Stomach (tissue), 9 donors: ENCODE data around the gene CERK. TPM values are rescaled to one million over a fixed set of nuclear protein-coding genes. Genes with fewer than 3 reads are reported as not detected.
A peak's percentile ranks its signal among the peaks of the same experiment; 100 is the strongest.

ENCODE experiments used
- DNase-seq, 2 donors: peaks; one replicate each; pipeline versions ENCODE4 v3.0.0 to v3.0.0-alpha.2; 2013 to 2019
- H3K27ac ChIP-seq, 5 donors: fragments of 200-600 bp in 4 of 5; sonication (generic) in 4 of 5; one replicate each; pipeline ENCODE4 v1.5.1; 2013 to 2019; ENCODE audit warnings: mild to moderate bottlenecking in 1 of 5, moderate library complexity in 1 of 5
- H3K27me3 ChIP-seq, 3 donors: fragments of 200-600 bp; sonication (generic); one replicate each; pipeline ENCODE4 v1.5.1; 2017 to 2019; ENCODE audit warnings: mixed run types in 1 of 3
- H3K36me3 ChIP-seq, 4 donors: fragments of 200-600 bp; sonication (generic); 1 replicate in 3 of 4; 2 replicates in 1 of 4; pipeline ENCODE4 v1.5.1; 2016 to 2019
- H3K4me1 ChIP-seq, 4 donors: fragments of 200-600 bp; sonication (generic); one replicate each; pipeline ENCODE4 v1.5.1; 2016 to 2019
- H3K4me3 ChIP-seq, 4 donors: fragments of 200-600 bp; sonication (generic) in 3 of 4; one replicate each; pipeline ENCODE4 v1.5.1; 2016 to 2019; ENCODE audit warnings: mild to moderate bottlenecking in 1 of 4
- H3K9me3 ChIP-seq, 4 donors: fragments of 200-600 bp; sonication (generic); one replicate each; pipeline ENCODE4 v1.5.1; 2016 to 2019
- EP300 ChIP-seq: sonication (generic); formaldehyde crosslinking; IDR thresholded peaks from one replicate; pipeline ENCODE4 v1.6.1; 2017; ENCODE audit warnings: antibody characterized with exemption
- POLR2A ChIP-seq, 4 donors: fragments of 450-650 bp; IDR thresholded peaks; one replicate each; pipeline ENCODE4 v1.6.1; 2016; ENCODE audit warnings: antibody characterized with exemption in 4 of 4, control low read depth in 2 of 4, mild to moderate bottlenecking in 1 of 4, moderate library complexity in 1 of 4
- POLR2AphosphoS5 ChIP-seq, 3 donors: sonication (generic); formaldehyde crosslinking; IDR thresholded peaks; one replicate each; pipeline ENCODE4 v1.6.1; 2016; ENCODE audit warnings: antibody characterized with exemption in 3 of 3
- WGBS, 5 donors: extraction: QIAGEN DNeasy Blood & Tissue Kit in 3 of 5; methylation state at CpG; one replicate each; pipeline versions ENCODE4 v1.1.5 to v1.1.7; 2013 to 2018; 5-methylcytosine and 5-hydroxymethylcytosine counted together
- intact Hi-C: fragments of 100-400 bp; cut with DNase I; formaldehyde crosslinking; loops from one replicate; pipeline ENCODE4 v1.15.1; 2023; ENCODE audit warnings: low total_unique reads
- polyA plus RNA-seq, 3 donors: library from polyadenylated mRNA; stranded (reverse); fragments of 200-250 nt; gene quantifications; one replicate each; pipeline ENCODE4 v1.2.3, GENCODE V29; 2013
- total RNA-seq, 5 donors: library from RNA; depleted of rRNA; stranded (reverse); fragments of >200 nt; gene quantifications; one replicate each; pipeline versions ENCODE4 v1.1.0 to v1.2.3, GENCODE V29; 2014 to 2016
- TF ChIP-seq, protein P1 (sequence below), 7 experiments: fragments of 450-650 bp in 4 of 7; fragments of 200-600 bp in 3 of 7; sonication (generic) in 3 of 7; IDR thresholded peaks; one replicate each; pipeline ENCODE4 v1.5.1; 2016 to 2019; ENCODE audit warnings: antibody characterized with exemption in 7 of 7, control low read depth in 2 of 7, mild to moderate bottlenecking in 1 of 7
- donor health status: healthy with polysubstance abuse.
- donor health status: Bipolar disorder and iron deficiency.
- donor health status: healthy.

Gene CERK
- total and polyA plus RNA-seq, 8 donors, result 12.5 to 59.4 (median 31.5) TPM

GRCh38 chr22:46780453-46780852 is 42.4 kb upstream of the CERK start:
- intact Hi-C loops, result no loop called here
- TF ChIP-seq, protein P1, sequence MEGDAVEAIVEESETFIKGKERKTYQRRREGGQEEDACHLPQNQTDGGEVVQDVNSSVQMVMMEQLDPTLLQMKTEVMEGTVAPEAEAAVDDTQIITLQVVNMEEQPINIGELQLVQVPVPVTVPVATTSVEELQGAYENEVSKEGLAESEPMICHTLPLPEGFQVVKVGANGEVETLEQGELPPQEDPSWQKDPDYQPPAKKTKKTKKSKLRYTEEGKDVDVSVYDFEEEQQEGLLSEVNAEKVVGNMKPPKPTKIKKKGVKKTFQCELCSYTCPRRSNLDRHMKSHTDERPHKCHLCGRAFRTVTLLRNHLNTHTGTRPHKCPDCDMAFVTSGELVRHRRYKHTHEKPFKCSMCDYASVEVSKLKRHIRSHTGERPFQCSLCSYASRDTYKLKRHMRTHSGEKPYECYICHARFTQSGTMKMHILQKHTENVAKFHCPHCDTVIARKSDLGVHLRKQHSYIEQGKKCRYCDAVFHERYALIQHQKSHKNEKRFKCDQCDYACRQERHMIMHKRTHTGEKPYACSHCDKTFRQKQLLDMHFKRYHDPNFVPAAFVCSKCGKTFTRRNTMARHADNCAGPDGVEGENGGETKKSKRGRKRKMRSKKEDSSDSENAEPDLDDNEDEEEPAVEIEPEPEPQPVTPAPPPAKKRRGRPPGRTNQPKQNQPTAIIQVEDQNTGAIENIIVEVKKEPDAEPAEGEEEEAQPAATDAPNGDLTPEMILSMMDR (IDR thresholded peaks at IDR 0.05), result no peak
- TF ChIP-seq POLR2A (IDR thresholded peaks at IDR 0.05) (no peak), EP300 (no peak), POLR2AphosphoS5 (IDR thresholded peaks at IDR 0.05) (no peak)
- Histone ChIP-seq H3K4me3 (no peak overlapping the region), H3K27me3 (no peaks in the 10 kb centered on the region), H3K36me3 (peaks cover 0 to 10% (median 2%) of the 10 kb centered on the region in 4 donors), H3K27ac (no peak overlapping the region), H3K4me1 (peaks cover 22 to 37% (median 30%) of the 10 kb centered on the region in 4 donors), H3K9me3 (no peaks in the 10 kb centered on the region)
- 78 to 83% (median 81%) methylated on average over 9 of the region's 9 CpGs for WGBS, 5 donors
- no peak for DNase-seq

DNA sequence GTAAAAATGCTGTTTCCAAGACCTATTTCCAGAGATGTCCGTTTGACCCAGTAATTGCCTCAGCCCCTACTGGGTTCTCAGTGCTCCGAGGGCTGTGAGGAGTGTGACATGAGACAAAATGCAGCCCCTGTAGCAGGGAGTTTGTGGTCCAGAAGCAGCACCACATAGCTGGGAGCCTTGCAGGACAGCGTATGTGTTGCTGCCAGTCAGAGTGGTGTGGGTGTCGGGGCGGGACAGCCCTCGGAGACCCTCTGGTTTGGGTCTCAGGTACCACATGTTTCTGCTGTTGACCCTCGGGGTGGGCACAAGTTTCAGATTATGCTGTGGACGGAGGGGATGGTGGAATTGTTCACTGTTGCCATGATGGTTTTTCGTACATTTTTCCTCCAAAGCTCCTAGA is 41.6 kb upstream of the CERK start:
- Histone ChIP-seq H3K4me1 (peaks cover 30 to 45% (median 38%) of the 10 kb centered on the region in 4 donors), H3K27me3 (no peaks in the 10 kb centered on the region), H3K4me3 (no peak overlapping the region), H3K27ac (no peak overlapping the region), H3K36me3 (peaks cover 0 to 10% (median 2%) of the 10 kb centered on the region in 4 donors), H3K9me3 (no peaks in the 10 kb centered on the region)
- WGBS, 5 donors, result 89 to 96% (median 93%) methylated on average over 9 of the region's 9 CpGs
- intact Hi-C loops, result no loop called here
- TF ChIP-seq POLR2A (IDR thresholded peaks at IDR 0.05) (no peak), EP300 (no peak)
- DNase-seq, result no peak

DNA sequence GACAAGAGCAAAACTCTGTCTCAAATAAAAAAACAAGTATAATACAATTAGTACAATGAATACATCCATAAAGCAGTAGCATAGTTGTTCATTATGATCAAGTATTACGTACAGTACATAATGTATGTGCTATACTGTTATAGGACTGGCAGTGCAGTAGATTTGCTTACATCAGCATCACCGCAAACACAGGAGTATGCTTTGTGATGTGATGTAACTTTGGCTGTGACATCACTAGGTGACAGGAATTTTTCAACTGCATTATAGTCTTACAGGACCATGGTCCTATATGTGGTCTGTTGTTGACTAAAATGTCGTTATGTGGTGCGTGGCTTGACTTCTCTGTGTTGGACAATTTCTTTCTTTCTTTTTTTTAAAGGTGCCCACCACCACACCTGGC is 41.0 kb upstream of the CERK start:
- 95 to 98% (median 97%) methylated on average over 4 of the region's 4 CpGs for WGBS, 5 donors
- H3K4me1 ChIP-seq, result peaks cover 37 to 48% (median 43%) of the 10 kb centered on the region in 4 donors
- no peaks in the 10 kb centered on the region for H3K9me3 ChIP-seq
- no peak overlapping the region for H3K27ac ChIP-seq
- H3K36me3 ChIP-seq, result peaks cover 0 to 10% (median 2%) of the 10 kb centered on the region in 4 donors
- no peak for TF ChIP-seq POLR2A (IDR thresholded peaks at IDR 0.05)
- no peak for TF ChIP-seq EP300
- no peak for TF ChIP-seq POLR2AphosphoS5 (IDR thresholded peaks at IDR 0.05)
- TF ChIP-seq, protein P1 (IDR thresholded peaks at IDR 0.05), result no peak
- H3K4me3 ChIP-seq, result no peak overlapping the region
- intact Hi-C loops, result no loop called here
- DNase-seq, result no peak
- no peaks in the 10 kb centered on the region for H3K27me3 ChIP-seq

GRCh38 chr22:46777609-46777970 is 39.5 kb upstream of the CERK start:
- WGBS, 5 donors, result 47 to 72% (median 52%) methylated on average over 11 of the region's 11 CpGs
- peaks cover 50 to 58% (median 54%) of the 10 kb centered on the region in 4 donors for H3K4me1 ChIP-seq
- H3K27ac ChIP-seq, result peak overlapping the region in 2 of 5 donors; percentile 6 to 7
- peak; percentile 43 to 57 for DNase-seq
- no peak for TF ChIP-seq POLR2A (IDR thresholded peaks at IDR 0.05)
- no peak for TF ChIP-seq POLR2AphosphoS5 (IDR thresholded peaks at IDR 0.05)
- TF ChIP-seq EP300, result no peak
- TF ChIP-seq, protein P1 (IDR thresholded peaks at IDR 0.05), result no peak
- H3K9me3 ChIP-seq, result no peaks in the 10 kb centered on the region
- H3K4me3 ChIP-seq, result no peak overlapping the region
- H3K27me3 ChIP-seq, result no peaks in the 10 kb centered on the region
- intact Hi-C loops, result no loop called here
- H3K36me3 ChIP-seq, result peaks cover 0 to 10% (median 2%) of the 10 kb centered on the region in 4 donors

GRCh38 chr22:46776876-46777608 is 39.0 kb upstream of the CERK start:
- Histone ChIP-seq H3K4me1 (peaks cover 50 to 58% (median 54%) of the 10 kb centered on the region in 4 donors), H3K9me3 (no peaks in the 10 kb centered on the region), H3K27me3 (no peaks in the 10 kb centered on the region), H3K27ac (peak overlapping the region in 3 of 5 donors; percentile 1 to 7 (median 6)), H3K36me3 (peaks cover 0 to 10% (median 2%) of the 10 kb centered on the region in 4 donors), H3K4me3 (no peak overlapping the region)
- no peak for DNase-seq
- WGBS, 5 donors, result 59 to 64% (median 60%) methylated on average over 18 of the region's 18 CpGs
- no peak for TF ChIP-seq EP300
- intact Hi-C loops, result no loop called here
